ENCODE measurements around the gene CCDC38.
A peak's percentile ranks its signal among the peaks of the same experiment; 100 is the strongest.
"Not testable (repeated sequence)": the region's sequence is repeated elsewhere in the genome, so short reads cannot be mapped to it uniquely, and the experiment has no call there.

The CCDC38 gene

DNA sequence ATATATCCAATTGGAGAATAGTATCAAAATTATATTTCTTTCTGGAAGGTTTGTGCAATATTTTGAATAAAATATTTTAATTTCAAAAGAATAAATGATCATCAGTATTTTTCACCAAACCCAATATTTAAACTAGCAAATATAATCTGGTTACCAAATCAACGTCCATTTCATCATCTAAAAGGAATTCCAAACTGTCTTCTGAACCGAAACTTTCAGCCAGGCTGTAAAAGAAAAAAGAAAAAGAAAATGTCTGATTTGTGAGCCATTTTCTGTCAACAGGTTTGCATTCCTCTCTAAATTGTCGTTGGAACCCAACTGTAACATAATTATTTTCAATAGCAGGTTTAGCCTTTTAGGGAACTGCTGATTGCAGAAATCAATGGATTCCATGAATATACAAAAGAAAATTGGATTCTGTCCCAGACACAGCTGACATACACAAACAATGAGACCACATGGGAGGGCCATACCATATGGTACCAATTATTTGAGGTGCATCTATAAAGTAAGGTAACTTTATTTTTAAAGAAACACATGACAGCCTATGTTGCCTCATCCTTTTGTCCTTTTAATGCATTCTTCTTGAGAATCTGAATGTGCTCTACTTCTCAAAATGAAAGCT is 61.0 kb downstream of the CCDC38 start:
- no peak for DNase-seq

DNA sequence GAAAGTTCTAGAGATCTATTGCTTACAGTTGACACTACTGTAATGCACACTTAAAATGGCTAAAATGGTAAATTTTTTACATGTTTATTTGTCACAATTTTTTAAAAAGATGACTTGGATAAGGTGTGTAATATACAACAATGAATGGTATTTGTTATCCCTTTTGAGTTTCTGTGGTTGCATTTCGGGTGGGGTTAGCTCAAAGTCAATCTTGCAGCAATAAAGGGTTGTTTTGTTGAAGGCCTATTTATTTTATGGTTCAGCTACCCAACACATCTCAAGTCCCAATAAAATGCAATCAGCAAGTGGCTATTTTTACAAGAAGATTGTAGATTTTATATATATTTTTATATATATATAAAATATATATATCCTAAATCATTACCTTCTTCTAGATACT is 61.5 kb downstream of the CCDC38 start:
- DNase-seq = no peak

DNA sequence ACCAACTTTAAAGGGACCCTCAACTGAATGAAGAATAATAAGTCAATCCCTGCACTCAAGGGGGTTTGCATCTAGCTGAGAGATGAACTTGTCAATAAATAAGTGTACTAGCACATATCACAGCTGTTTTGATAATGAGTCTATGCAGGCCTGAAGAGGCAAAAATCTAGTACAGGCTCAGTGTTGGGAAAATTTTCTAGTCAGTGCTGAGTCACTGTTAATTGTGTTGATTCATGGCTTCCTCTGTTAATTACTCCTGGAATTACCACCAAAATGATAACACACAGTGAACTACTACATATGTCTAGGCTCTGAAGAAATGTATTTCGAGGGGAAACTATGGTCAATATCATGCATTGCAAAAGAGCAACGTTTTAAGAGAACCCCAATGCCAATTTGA is 64.8 kb downstream of the CCDC38 start:
- no peak for DNase-seq

DNA sequence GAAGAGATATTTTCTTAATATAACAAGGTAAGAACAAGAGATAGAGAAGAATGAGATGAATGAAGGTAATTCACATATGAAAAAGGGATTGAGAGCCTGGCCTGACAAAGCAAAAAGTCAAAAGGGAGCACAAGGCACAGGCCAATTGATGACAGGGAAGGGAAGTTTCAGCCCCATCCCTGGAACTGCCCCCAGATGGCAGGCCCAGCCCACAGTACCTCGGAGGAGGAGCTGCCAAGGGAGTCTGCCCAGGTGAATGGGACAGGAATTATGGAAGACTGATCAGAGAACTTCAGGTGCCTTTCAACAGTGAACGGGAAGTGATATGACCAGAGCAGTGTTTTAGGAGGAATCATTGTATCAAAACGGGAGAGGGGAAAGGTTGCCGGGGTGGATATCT is 68.0 kb downstream of the CCDC38 start:
- no peak for DNase-seq

DNA sequence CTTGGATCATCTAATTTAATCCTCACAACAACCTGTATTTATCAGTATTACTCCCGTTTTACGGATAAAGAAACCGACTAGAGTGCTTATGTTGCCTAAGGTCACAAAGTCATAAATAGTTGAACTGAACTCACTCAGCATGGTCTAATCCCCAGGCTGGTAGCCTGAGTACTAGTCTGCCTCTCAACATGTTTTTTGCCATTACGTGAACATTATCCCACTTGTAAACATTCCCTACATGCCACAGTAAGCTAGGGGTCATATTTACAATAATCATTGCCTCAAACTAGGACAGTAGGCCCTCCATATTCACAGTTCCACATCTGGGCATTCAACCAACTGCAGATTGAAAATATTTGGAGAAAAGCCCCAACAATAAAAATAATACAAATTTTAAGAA is 71.5 kb downstream of the CCDC38 start:
- DNase-seq = no peak

DNA sequence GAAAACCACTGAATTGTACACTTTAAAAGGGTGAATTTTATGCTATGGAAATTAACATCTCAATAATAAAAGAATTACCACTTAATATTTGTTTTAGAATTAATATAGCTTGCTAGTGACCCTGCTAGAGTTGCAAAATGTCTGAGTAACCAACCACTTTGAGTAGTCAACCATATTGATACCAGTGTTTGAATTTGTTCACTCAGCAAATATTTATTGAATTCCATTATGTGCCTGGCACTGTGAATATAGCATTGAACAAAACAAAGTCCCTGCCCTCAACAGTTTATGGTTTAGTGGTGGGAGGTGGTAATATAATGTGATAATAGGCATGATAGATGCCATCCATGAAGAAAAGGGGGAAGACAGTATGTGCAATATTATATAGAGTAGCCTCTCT is 79.1 kb downstream of the CCDC38 start:
- no peak for DNase-seq

DNA sequence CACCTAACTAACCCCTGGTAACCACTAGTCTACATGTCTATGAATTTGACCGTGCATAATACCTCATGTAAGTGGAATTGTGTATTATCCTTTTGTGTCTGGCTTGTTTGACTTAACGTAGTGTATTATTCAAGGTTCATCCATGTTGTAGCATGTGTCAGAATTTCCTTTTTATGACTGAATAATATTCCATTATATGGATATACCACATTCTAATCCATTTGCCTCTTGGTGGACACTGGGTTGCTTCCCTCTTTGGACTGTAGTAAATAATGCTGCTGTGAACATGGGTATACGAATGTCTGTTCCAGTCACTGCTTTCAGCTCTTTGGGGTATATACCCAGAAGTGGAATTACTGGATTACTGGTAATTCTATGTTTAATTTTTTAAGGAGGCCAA is 80.4 kb downstream of the CCDC38 start:
- no peak for DNase-seq

DNA sequence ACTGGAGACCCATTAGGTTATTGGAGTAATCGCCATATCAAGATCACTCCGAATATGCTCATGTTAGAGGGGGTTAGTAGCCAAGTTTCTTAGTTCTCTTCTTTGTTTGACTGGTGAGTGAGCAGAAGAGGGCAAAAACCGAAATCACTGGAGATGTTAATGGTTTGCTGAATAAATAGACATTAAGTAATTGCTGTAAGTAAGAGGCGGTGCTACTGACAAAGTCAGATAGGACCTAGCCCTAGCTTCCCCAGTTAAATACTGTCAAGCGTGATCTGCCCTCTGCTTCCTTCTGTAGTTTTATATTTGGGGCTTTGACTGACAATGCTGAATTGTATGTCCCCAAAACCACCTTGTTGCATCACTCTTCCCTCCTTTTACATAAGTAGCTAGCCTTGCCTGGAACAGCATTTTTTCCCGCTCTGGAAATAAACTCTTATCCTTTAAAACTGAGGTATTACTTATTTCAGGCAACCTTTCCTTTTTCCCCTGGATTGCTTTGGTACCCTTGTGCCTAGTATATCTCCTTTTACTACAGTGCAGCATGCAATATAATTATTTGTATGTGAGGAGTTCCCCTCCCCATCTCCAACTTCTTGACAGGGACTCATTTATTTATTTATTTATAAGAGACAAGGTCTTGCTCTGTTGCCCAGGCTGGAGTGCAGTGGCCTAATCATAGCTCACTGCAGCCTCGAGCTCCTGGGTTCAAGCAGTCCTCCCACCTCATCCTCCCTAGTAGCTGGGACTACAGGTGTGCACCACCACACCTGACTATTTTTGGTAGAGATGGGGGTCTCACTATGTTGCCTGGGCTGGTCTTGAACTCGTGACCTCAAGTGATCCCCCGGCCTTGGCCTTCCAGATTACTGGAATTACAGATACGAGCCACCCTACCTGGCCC is 82.2 kb downstream of the CCDC38 start:
- DNase-seq = no peak

DNA sequence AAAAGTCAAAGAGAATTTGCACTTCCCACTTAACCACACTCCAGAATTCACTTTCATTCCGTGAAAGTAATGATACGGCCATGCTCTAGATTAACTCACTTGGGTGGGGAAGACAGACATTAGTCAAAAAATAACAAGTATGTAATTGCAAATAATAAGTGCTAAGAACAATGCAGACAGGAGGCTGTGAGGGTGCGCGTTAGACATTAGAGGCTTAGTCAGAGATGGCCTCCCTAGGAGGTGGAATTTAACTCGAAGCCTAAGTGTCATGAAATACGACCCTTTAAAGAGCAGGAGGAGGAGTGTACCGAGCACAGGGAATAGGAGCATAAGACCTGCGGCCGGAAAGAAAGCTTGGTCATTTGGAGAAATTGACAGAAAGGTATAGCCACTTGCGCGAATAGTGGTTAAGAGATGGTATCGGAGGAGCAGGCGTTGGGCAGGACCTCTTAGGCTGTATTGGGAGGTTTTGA is 83.0 kb downstream of the CCDC38 start:
- DNase-seq = peak; percentile 21

DNA sequence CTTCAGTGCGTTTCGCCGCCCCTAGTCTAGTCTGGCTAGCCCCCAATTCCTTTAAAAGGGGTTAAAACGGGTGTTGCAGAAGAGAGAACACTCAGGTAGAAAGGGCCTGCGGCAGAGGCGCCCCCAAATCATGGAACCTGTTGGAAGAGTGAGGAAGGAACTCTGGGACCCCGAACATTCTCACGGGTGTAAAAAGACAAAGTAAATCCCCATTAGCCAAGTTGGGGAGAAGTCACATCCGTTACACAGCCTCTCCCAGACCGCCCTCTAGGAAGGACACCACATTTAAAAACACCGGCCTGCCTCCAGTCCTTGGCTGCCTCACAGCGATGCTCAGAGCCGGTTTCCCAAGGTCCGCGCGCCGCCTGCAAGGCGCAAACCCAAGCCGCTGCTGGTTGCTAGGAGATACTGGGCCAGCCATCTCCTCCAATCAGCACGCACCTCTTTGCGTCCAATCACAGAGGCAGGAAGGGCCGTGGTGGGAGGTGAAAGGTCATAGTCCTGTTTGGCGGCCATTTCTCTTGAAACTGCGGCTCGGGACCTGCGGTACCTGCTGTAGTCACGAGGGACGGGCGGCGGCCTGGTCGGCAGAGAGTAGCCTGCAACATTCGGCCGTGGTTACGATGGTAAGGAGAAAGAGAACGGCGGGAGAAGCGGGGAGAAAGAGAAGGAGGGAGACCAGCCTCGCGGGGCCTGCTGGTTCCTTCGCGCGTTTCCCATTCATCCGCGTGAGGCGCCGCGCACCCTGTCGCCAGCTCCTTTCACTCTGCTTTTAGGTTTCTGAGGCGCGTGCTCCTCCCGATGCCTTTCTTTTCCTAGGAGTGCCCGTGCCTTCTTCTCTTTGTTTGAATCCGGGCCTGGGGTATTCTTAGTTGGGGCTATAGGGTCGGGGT is 83.7 kb downstream of the CCDC38 start, which contains the start of gene SNRPF:
Gene SNRPF (plus strand): TSS at position 502 of the 893 bp plus-strand sequence. CDS start 122 bp downstream, at position 624.
- peak; percentile 94 for DNase-seq

DNA sequence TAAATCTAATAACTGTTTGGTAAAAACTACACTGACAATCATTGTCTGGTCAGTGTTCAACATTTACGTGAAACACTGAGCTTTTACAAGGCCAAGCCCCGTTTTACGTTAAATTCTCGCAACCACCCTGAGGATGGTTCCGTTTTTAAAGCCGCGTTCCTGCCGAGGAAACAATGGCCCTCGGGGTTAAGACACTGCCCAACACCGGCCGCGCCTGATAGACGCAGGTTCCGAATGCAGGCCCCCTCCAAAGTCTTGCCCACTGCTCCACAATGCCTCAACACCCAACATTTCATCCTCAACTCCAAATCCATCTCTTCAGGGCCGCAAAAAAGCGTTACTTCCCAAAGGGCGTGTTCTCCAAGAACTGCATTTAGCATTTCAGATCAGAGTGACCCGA is 84.6 kb downstream of the CCDC38 start:
- no peak for DNase-seq

DNA sequence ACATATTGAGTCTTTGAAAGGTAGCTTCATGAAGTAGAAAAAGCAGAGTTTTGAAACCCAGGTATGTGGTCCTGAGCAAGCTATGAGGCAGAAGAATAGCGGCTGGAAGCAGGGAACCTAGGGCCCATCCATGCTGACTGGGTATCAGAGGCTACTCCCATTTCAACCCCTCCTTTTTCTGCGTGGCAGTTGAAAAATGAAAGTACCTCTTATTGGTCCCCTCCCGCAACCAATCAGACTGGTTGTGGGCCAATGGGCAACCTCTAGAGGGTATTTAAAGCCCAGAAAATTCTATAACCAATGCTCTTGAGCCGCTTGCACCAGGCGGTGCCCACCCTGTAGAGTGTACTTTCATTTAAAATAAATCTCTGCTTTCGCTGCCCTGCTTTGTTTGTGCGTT is 85.3 kb downstream of the CCDC38 start:
- no peak for DNase-seq

DNA sequence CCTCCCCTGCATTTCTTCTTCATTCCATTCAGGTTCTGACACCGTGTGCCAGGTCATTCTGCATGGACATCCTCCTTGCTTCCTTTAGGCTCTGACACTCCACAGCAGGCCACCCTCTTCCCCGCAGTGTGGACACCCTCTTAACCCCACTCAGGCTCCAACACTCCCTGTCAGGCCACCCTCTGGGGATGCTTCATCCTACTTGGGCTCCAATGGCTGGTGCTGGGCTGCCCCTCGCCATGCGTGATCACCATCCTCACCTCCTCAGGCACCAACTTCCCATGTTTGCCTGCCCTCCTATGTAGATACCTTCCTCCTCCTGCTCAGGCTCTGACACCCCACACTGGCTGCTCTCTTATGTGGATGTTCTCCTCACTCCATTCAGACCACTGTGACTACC is 90.3 kb downstream of the CCDC38 start:
- DNase-seq = no peak

DNA sequence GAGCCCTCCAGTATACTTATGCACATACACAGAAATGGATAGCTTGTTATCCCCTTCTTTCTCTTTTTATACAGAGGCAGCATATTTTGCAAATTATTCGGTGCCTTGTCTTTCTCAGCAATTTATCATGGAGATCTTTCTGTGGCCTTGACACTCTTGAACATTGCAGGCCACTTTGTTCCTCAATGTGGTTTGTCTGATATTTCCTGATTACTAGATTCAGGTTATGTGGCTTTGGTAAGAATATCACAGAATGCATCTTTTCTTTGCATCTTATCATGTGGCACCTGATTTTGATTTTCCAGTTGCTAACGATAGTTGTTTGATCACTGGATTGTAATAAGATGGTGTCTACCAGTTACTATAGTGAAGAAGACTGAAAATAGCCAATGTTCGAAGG is 90.8 kb downstream of the CCDC38 start:
- DNase-seq = no peak

DNA sequence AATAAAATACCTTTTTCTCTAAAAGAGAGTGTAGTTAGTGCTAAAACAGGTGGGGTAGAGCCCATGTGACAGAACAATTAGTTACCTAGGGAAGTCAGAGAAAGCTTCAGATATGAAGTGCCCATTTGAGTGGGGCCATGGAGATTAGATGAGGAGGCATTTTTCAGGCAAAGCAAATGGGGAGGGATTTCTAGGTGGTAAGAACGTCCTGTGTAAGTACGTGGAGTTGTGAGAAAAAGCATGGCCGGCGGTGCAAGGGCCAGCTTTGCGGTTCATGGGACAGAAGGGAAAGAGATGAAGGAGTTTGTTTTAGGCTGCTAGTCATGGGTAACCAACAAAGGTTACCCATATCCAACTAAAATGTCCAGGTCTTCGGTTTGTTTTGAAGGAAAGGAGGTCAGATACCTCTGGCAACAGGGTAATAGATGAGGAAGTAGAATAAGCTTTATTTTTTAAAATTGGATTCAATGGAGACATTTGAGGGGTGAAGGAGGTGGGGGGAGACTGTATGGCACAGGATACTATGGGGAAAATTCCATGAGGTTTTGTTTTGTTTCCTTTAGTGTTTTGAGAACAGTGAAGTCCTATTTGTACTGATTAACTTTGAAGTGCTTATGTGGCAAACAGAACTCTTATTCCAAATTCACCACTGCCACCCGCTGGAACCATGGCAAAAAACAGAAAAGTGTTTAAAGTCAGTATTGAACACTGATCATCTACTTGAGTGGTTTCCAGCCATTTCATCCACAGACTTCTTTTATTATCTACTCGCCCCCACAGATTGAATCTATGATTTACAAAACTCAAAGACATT is 93.6 kb downstream of the CCDC38 start:
- DNase-seq = no peak

DNA sequence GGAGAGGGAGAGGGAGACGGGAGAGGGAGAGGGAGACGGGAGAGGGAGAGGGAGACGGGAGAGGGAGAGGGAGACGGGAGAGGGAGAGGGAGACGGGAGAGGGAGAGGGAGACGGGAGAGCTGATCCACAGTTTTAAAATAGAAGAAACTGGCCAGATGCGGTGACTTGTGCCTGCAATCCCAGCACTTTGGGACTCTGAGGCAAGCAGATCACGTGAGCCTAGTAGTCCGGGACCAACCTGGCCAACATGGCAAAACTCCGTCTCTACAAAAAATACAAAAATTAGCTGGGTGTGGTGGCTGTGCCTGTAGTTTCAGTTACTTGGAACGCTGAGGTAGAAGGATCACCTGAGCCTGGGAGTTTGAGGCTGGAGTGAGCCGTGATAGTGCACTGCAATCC is 100.0 kb downstream of the CCDC38 start:
- DNase-seq = not testable (repeated sequence)

DNA sequence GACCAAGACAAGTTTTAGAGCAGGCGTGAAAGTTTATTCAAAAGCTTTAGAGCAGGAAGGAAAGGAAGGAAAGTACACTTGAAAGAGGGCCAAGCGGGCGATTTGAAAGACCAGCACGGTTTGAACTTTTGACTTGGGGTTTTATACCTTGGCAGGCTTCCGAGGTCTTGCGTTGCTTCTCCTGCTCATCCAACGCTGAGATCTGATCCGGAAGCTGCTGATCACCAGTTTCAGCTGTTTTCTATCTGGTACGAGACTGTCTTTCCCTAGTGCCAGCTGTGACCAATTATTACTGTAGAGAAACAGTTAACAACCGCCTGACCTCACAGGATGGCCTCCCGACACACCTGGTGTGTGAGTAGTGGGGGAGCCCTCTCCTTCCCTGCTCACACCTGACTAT is 104.3 kb downstream of the CCDC38 start:
- no peak for DNase-seq

DNA sequence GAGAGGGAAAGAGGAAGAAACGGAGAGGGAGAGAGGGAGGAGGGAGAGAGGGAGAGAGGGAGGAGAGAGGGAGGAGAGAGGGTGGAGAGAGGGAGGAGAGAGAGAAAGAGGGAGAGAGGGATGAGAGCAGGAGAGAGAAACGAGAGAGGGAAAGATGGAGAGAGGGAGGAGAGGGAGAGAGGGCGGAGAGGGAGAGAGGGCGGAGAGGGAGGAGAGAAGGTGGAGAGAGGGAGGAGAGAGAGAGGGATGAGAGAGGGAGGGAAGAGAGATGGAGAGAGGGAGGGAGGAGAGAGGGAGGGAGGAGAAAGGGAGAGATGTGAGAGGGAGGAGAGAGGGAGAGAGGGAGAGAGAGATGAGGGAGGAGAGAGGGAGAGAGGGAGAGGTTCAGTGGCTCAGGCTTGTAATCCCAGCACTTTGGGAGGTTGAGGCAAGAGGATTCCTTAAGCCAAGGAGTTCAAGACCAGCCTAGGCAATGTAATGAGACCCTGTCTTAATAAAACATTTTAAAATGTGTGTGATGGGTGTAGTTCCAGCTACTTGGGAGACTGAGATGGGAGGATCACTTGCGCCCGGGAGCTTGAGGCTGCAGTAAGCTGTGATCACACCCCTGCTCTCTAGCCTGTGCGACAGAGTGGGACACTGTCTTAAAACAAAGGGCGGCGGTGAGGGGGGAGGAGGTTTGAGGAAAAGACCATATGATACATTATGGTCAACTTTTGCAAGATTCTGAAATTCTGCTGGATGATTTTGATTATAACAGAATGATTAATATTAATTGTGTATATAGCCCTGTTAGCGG is 105.0 kb downstream of the CCDC38 start:
- no peak for DNase-seq

DNA sequence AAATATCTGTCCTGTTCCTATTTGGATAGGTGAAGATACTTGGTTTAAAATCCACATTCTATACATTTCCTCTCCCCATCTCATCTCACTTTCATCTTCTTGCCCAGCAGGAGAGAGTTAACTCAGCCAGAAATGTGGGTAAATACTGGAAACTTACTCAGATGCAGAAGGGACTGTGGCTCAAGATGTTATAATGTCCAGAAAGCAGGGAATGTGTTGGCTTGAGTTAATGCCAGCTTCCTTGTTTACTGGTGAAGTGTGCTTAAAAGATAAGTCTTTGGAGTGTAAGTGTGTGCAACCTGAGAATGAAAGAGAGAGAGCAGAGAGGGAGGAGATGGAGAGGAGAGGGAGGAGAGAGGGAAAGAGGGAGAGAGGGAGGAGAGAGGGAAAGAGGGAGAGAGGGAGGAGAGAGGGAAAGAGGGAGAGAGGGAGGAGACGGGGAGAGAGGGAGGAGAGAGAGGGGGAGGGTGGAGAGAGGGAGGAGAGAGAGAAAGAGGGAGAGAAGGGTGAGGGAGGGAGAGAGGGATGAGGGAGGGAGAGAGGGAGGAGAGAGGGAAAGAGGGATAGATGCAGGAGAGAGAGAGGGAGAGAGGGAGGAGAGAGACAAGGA is 105.7 kb downstream of the CCDC38 start:
- DNase-seq = no peak

DNA sequence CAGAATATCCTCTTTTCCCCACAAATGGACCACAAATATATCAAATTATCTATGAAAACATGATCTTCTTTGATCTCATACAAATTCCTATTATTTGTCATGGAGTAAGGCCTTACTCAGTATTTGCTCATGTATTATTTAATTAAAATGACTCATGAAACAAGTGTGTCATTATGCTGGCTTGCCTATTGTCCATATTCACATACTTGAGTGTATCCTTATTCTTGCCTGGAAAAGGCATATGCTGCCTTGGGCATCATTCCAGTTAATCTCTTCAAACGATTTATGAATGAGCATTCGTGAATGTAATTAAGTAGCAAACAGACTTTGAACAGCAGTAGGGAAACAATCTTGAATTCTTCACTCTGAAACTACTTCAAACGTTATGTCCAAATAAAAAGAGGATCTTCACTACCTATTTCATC is 106.2 kb downstream of the CCDC38 start:
- DNase-seq = no peak

DNA sequence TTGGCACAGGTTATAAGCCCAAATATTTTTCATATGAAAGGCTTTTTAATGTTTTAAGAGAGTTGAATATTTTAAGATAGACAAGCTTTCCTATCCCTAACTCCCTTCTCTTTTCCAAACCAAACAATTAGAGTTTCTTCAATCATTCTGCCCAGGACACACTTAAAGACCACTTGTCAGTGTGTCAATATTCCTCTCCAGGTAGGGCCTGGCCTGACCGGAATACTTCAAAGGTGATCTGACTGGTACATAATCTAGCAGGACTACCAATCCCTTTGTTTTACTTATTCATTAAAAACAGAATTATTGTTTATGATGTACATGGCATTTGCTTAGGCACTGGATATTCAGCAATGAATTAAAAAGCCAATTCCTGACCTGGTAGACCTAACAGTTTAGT is 107.8 kb downstream of the CCDC38 start:
- no peak for DNase-seq
